ENCODE data around the gene WDR7. TPM values are rescaled to one million over a fixed set of nuclear protein-coding genes. Genes with fewer than 3 reads are reported as not detected.

The WDR7 gene
- total and polyA plus RNA-seq, 9 of the 15 experiments (the other 6 are each of a cell fraction or from before 2014, with no cell fraction given) = 1.4 to 9.4 (median 5.3) TPM

DNA sequence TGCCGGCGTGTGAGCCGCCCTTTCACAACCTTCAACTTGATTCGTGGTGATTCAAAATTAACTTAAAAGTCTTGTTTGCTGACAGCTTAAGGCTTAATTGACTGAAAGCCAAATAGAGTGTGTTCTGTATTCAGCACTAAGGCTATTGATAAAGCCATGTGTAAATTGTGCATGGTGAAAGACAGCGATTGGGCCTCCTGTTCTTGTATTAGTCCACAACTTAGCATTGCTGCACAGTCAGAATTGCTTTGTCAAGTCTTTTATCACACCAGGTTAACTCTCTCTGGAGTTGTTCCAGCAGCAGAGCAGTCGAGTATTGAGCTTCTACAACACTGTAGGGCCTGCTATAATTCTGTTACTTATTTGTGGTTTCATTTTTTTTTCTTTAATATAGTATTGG lies 210.1 kb downstream of the WDR7 start:
- no peak overlapping the region for H2AFZ ChIP-seq (ENCODE audit: low read depth, low read length)
- H3K9me3 ChIP-seq (replicated peaks; ENCODE audit: control insufficient read depth, insufficient read depth, low read depth, low read length) = no peaks in the 10 kb centered on the region
- H3K79me2 ChIP-seq (ENCODE audit: control insufficient read depth, insufficient read depth, low read length) = no peaks in the 10 kb centered on the region
- H3K4me3 ChIP-seq = no peak overlapping the region
- no peak for ATAC-seq
- intact Hi-C loops (cut with micrococcal nuclease) = loop anchor here (10.0 kb wide), 2 partner anchors 584 to 704 kb away; no protein-coding TSS in a partner anchor
- H3K9me1 ChIP-seq (ENCODE audit: control insufficient read depth, insufficient read depth, low read length) = no peaks in the 10 kb centered on the region
- POLR2A ChIA-PET = no interaction called here
- no peaks in the 10 kb centered on the region for H3K27me3 ChIP-seq (ENCODE audit: control insufficient read depth in 2 of 2, insufficient read depth in 2 of 2, low read length in 2 of 2)
- no TSS peak for BruUV-seq (replicated peaks)
- no peaks in the 10 kb centered on the region for H3K4me1 ChIP-seq (replicated peaks in 1 of 2; ENCODE audit: control insufficient read depth in 2 of 2, insufficient read depth in 2 of 2, low read length in 2 of 2)
- H4K20me1 ChIP-seq (replicated peaks; ENCODE audit: control insufficient read depth, insufficient read depth, low read length) = no peaks in the 10 kb centered on the region
- in situ Hi-C loops (cut with MboI) = no loop called here
- DNase-seq (ENCODE audit: extremely low read depth in 1 of 4, low spot score in 3 of 4) = no peak
- CTCF ChIA-PET (ENCODE audit: low intra/inter-chr PET ratio) = no interaction called here
- FAIRE-seq = no peak
- no peaks in the 10 kb centered on the region for H3K36me3 ChIP-seq (ENCODE audit: control insufficient read depth, insufficient read depth, low read length)
- H3K4me2 ChIP-seq (ENCODE audit: insufficient read depth, low read length) = no peak overlapping the region
- TF ChIP-seq, protein P1, sequence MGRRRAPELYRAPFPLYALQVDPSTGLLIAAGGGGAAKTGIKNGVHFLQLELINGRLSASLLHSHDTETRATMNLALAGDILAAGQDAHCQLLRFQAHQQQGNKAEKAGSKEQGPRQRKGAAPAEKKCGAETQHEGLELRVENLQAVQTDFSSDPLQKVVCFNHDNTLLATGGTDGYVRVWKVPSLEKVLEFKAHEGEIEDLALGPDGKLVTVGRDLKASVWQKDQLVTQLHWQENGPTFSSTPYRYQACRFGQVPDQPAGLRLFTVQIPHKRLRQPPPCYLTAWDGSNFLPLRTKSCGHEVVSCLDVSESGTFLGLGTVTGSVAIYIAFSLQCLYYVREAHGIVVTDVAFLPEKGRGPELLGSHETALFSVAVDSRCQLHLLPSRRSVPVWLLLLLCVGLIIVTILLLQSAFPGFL (CRISPR knock-in tag; IDR thresholded peaks at IDR 0.05) = no peak
- TF ChIP-seq, protein P2, sequence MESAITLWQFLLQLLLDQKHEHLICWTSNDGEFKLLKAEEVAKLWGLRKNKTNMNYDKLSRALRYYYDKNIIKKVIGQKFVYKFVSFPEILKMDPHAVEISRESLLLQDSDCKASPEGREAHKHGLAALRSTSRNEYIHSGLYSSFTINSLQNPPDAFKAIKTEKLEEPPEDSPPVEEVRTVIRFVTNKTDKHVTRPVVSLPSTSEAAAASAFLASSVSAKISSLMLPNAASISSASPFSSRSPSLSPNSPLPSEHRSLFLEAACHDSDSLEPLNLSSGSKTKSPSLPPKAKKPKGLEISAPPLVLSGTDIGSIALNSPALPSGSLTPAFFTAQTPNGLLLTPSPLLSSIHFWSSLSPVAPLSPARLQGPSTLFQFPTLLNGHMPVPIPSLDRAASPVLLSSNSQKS (CRISPR knock-in tag; IDR thresholded peaks at IDR 0.05) = no peak
- no peak for TF ChIP-seq POLR2AphosphoS2 (IDR thresholded peaks at IDR 0.05; ENCODE audit: low read length)
- no peak for TF ChIP-seq ZNF3 (CRISPR knock-in tag; IDR thresholded peaks at IDR 0.05)
- no peak for TF ChIP-seq PHF8 (IDR thresholded peaks at IDR 0.05; ENCODE audit: borderline replicate concordance, low read length)
- no peak overlapping the region for H3K9ac ChIP-seq (ENCODE audit: insufficient read depth in 1 of 2, low read depth in 2 of 2, low read length in 2 of 2)
- H3K27ac ChIP-seq (ENCODE audit: extremely low read depth, low read depth, low read length) = no peak overlapping the region
- WGBS (ENCODE audit: insufficient coverage, low coverage, missing lambda C conversion rate) = 50% methylated on average over 6 of the region's 6 CpGs

All from K562 (cell line).